ENCODE measurements around the gene TMEFF2.

DNA sequence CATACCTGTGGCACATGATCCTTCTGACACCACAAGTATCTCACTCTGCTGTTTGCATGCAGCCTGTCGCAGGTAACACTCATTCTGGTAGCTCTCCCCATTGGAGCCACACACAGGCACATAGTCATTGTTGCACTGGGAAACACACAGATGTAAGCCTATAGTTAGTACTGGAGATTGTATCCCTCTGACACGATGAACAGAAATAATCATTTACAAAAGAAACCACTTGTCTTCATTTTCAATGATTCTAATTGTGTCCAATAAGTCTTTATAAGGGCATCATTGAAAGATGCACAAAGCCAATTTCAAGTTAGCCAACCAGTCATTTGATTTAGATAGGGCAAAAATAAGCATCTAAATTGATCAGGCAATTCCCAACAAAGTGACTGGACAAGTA, 10.4 kb downstream of the TMEFF2 start:
- TF ChIP-seq, protein P1, sequence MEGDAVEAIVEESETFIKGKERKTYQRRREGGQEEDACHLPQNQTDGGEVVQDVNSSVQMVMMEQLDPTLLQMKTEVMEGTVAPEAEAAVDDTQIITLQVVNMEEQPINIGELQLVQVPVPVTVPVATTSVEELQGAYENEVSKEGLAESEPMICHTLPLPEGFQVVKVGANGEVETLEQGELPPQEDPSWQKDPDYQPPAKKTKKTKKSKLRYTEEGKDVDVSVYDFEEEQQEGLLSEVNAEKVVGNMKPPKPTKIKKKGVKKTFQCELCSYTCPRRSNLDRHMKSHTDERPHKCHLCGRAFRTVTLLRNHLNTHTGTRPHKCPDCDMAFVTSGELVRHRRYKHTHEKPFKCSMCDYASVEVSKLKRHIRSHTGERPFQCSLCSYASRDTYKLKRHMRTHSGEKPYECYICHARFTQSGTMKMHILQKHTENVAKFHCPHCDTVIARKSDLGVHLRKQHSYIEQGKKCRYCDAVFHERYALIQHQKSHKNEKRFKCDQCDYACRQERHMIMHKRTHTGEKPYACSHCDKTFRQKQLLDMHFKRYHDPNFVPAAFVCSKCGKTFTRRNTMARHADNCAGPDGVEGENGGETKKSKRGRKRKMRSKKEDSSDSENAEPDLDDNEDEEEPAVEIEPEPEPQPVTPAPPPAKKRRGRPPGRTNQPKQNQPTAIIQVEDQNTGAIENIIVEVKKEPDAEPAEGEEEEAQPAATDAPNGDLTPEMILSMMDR (IDR thresholded peaks at IDR 0.05): no peak
- no peak for TF ChIP-seq POLR2AphosphoS5 (IDR thresholded peaks at IDR 0.05)
- TF ChIP-seq POLR2A (IDR thresholded peaks at IDR 0.05): no peak

Data from upper lobe of left lung (tissue), 4 donors.